C4-2B (cell line): ENCODE measurements around the gene ZNF610.

Source experiments
- H3K27ac ChIP-seq: fragments of 450-650 bp; 2 replicates; pipeline ENCODE4 v1.5.1; 2017
- ZFX ChIP-seq: fragments of 450-650 bp; IDR thresholded peaks from 2 replicates; pipeline ENCODE4 v1.6.1; 2017
- TF ChIP-seq, protein P1 (sequence below): fragments of 450-650 bp; conservative IDR thresholded peaks from 2 replicates; pipeline ENCODE4 v1.5.1; 2017; ENCODE audit warnings: mild to moderate bottlenecking

ZNF610 gene

DNA sequence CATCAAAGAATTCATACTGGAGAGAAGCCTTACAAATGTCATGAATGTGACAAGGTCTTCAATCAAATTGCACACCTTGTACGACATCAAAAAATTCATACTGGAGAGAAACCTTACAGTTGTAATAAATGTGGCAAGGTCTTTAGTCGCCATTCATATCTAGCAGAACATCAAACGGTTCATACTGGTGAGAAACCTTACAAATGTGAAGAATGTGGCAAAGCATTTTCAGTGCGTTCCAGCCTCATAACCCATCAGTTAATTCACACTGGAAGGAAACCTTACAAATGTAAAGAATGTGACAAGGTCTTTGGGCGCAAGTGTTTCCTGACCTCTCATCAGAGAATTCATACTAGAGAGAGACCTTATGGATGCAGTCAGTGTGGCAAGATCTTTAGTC is 79.7 kb downstream of the ZNF610 start:
- no peak for TF ChIP-seq ZFX
- TF ChIP-seq, protein P1, sequence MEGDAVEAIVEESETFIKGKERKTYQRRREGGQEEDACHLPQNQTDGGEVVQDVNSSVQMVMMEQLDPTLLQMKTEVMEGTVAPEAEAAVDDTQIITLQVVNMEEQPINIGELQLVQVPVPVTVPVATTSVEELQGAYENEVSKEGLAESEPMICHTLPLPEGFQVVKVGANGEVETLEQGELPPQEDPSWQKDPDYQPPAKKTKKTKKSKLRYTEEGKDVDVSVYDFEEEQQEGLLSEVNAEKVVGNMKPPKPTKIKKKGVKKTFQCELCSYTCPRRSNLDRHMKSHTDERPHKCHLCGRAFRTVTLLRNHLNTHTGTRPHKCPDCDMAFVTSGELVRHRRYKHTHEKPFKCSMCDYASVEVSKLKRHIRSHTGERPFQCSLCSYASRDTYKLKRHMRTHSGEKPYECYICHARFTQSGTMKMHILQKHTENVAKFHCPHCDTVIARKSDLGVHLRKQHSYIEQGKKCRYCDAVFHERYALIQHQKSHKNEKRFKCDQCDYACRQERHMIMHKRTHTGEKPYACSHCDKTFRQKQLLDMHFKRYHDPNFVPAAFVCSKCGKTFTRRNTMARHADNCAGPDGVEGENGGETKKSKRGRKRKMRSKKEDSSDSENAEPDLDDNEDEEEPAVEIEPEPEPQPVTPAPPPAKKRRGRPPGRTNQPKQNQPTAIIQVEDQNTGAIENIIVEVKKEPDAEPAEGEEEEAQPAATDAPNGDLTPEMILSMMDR, result no peak
- no peak overlapping the region for H3K27ac ChIP-seq
